Ovary (tissue), 3 donors: ENCODE data around the gene GOLGB1.

Source experiments
- CTCF ChIP-seq, 3 donors: fragments of 450-650 bp in 2 of 3; fragments of 200-600 bp in 1 of 3; IDR thresholded peaks; one replicate each; pipeline versions ENCODE4 v1.5.1 to v1.8.0; 2016 to 2022; ENCODE audit warnings: antibody characterized with exemption in 3 of 3, mild to moderate bottlenecking in 1 of 3
- EP300 ChIP-seq: sonication (generic); formaldehyde crosslinking; IDR thresholded peaks from one replicate; pipeline ENCODE4 v1.6.1; 2017; ENCODE audit warnings: antibody characterized with exemption
- POLR2A ChIP-seq: fragments of 450-650 bp; IDR thresholded peaks from one replicate; pipeline ENCODE4 v1.6.1; 2017; ENCODE audit warnings: antibody characterized with exemption, mild to moderate bottlenecking, moderate library complexity
- donor health status: DM: no; HTN: no; CAD: no.

DNA sequence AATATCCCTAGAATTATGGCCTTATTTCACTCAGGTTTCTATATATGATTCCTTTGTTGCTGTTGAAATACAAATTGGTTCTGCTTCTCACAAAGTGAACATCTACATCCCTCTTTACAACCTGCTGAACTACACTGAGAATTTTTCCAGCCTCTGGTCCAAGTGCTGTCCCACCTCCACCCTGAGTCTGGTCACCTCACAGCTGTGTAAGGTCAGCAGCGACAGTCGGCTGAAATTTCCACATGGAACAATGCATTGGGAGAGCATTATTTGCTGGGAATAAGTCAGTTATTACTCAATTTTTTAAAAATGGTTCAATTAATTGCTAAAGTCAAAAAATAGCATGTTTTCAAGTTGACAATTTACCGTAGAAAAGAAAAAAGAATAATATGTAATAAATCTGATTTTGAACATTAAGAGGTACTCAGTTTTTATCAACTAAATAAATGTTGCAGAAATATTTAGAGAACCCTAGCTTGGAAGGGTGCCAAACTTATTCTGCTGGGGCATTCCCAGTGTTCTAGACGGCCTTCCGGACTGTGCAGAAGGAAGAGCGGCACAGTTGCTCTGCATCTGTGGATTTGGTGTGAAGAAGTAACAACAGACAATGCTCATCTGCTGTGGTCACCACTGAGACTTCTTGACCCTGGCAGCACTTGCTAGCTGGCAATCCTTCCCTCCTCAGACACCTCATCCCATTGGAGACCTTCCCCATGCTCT lies 90.7 kb downstream of the GOLGB1 start:
- TF ChIP-seq CTCF (IDR thresholded peaks at IDR 0.05) (no peak), POLR2A (no peak), EP300 (no peak)
